Measurements from ENCODE around the gene RNF181.
"Not testable (repeated sequence)": the region's sequence is repeated elsewhere in the genome, so short reads cannot be mapped to it uniquely, and the experiment has no call there.

The RNF181 gene

DNA sequence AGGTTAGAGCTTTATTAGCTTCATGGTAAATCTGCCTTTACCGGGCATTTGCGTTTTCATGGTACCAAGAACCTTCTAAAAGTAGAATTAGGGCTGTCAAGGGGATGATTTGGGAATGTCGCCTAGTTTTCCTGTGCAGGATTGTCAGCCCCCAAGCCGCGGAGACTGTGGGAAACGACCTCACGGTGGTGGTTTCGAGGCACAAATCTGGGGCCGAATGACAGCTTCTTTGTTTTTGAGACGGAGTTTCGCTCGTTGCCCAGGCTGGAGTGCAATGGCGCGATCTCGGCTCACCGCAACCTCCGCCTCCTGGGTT lies 19.8 kb downstream of the RNF181 start:
- FAIRE-seq, result no peak

GRCh38 chr2:85617723-85618122 lies 22.2 kb downstream of the RNF181 start:
- not testable (repeated sequence) for FAIRE-seq

DNA sequence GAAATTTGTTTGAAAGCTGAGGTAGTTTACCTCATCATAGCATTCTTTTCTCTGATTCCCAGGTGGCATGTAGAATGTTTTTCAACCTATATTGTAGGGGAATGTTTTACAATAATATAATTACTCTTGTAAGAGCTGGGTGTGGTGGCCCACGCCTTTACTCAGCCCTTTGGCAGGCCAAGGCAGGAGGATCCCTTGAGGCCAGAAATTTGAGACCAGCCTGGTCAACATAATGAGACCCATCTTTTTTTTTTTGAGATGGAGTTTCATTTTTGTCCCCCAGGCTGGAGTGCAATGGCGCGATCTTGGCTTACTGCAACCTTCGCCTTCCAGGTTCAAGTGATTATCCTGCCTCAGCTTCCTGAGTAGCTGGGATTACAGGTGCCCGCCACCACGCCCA lies 24.1 kb downstream of the RNF181 start:
- FAIRE-seq, result no peak

DNA sequence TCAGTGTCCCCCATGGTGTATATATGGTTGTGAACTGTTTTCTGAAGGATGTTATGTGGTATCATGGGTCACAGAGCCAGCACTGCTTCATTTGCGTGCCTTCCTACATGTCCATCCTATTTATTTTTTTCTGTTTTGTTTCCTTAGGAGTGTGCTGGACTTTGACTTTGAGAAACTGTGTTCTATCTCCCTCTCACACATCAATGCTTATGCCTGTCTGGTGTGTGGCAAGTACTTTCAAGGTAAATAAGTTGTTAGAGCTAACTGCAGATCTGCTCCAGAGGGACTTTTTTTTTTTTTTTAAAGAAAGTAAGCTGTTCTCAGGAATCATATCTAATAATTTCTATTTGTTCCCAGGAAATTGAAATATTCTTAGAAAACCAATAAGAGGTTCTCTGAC lies 25.8 kb downstream of the RNF181 start:
- FAIRE-seq, result no peak

- no peak for FAIRE-seq
Measured at GRCh38 chr2:85623991-85624390, 28.4 kb downstream of the RNF181 start.

- no peak for FAIRE-seq
Measured at GRCh38 chr2:85628658-85629057, 33.1 kb downstream of the RNF181 start.

DNA sequence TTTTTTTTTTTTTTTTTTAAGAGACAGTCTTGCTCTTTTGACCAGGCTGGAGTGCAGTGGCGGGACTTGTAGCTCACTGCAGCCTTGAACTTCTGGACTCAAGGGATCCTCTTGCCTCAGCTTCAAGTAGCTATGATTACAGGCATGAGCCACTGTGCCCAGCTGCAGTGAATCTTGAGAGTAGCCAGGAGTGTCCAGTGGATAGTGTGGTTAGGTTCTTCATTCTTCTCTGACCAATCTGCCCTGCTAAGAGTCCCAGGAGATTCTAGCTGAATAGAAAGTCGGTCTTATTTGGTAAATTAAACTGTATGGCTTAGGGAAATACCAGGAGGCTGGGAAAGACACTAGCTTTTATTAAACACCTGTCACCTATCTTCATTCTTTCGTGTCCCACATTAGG lies 35.8 kb downstream of the RNF181 start:
- FAIRE-seq, result no peak

- FAIRE-seq, result no peak
Measured at GRCh38 chr2:85635011-85635410, 39.5 kb downstream of the RNF181 start.

- no peak for FAIRE-seq
Measured at GRCh38 chr2:85635636-85636035, 40.1 kb downstream of the RNF181 start.

GRCh38 chr2:85642725-85643124 lies 47.2 kb downstream of the RNF181 start:
- FAIRE-seq, result no peak

- no peak for FAIRE-seq
Measured at GRCh38 chr2:85644909-85645308, 49.4 kb downstream of the RNF181 start.

- no peak for FAIRE-seq
Measured at GRCh38 chr2:85646166-85646565, 50.6 kb downstream of the RNF181 start.

All from colon (tissue), 2 donors.